ENCODE results near the gene ITM2C.
A peak's percentile ranks its signal among the peaks of the same experiment; 100 is the strongest.

Gene ITM2C

GRCh38 chr2:230864605-230865306, at the start of gene ITM2C:
Gene ITM2C, plus strand, starts transcription at chr2:230864942. Its CDS starts 84 bp downstream, at chr2:230865026.
- peak; percentile 53 for DNase-seq

GRCh38 chr2:230815088-230815487, 49.7 kb upstream of the ITM2C start:
- DNase-seq: no peak

GRCh38 chr2:230816735-230817134, 48.0 kb upstream of the ITM2C start:
- DNase-seq: no peak

- no peak for DNase-seq
Observed at GRCh38 chr2:230819433-230819832, 45.3 kb upstream of the ITM2C start.

GRCh38 chr2:230821261-230821990, 43.3 kb upstream of the ITM2C start:
- no peak for DNase-seq

GRCh38 chr2:230821991-230822520, 42.7 kb upstream of the ITM2C start:
- no peak for DNase-seq

GRCh38 chr2:230823264-230823964, 41.3 kb upstream of the ITM2C start:
- no peak for DNase-seq

GRCh38 chr2:230824406-230824978, 40.2 kb upstream of the ITM2C start:
- DNase-seq: peak; percentile 6

GRCh38 chr2:230825354-230825753, 39.4 kb upstream of the ITM2C start:
- no peak for DNase-seq

- DNase-seq: no peak
Observed at GRCh38 chr2:230827774-230828271, 36.9 kb upstream of the ITM2C start.

GRCh38 chr2:230828272-230828961, 36.3 kb upstream of the ITM2C start:
- no peak for DNase-seq

GRCh38 chr2:230829293-230829692, 35.4 kb upstream of the ITM2C start:
- no peak for DNase-seq

GRCh38 chr2:230829959-230830358, 34.8 kb upstream of the ITM2C start:
- no peak for DNase-seq

GRCh38 chr2:230830428-230830827, 34.3 kb upstream of the ITM2C start:
- no peak for DNase-seq

GRCh38 chr2:230840301-230840700, 24.4 kb upstream of the ITM2C start:
- no peak for DNase-seq

GRCh38 chr2:230842473-230842872, 22.3 kb upstream of the ITM2C start:
- no peak for DNase-seq

- no peak for DNase-seq
Observed at GRCh38 chr2:230843132-230843531, 21.6 kb upstream of the ITM2C start.

- DNase-seq: no peak
Observed at GRCh38 chr2:230846360-230846759, 18.4 kb upstream of the ITM2C start.

GRCh38 chr2:230847883-230848388, 16.8 kb upstream of the ITM2C start:
- DNase-seq: peak; percentile 69

- no peak for DNase-seq
Observed at GRCh38 chr2:230849633-230850357, 14.9 kb upstream of the ITM2C start.

- no peak for DNase-seq
Observed at GRCh38 chr2:230850358-230850658, 14.4 kb upstream of the ITM2C start.

GRCh38 chr2:230852113-230852512, 12.6 kb upstream of the ITM2C start:
- no peak for DNase-seq

Measured in GOT3 (cell line).